Ishikawa (cell line): Measurements from ENCODE around the gene RNF217.

Experiments
- CEBPB ChIP-seq: IDR thresholded peaks from 2 replicates; pipeline ENCODE4 v1.6.1; 2012
- CREB1 ChIP-seq: IDR thresholded peaks from 2 replicates; pipeline ENCODE4 v1.6.1; 2012; ENCODE audit warnings: low read depth
- EP300 ChIP-seq: IDR thresholded peaks from 2 replicates; pipeline ENCODE4 v1.6.1; 2012; ENCODE audit warnings: borderline replicate concordance
- FOXM1 ChIP-seq: IDR thresholded peaks from 2 replicates; pipeline ENCODE4 v1.6.1; 2012; ENCODE audit warnings: low read depth, borderline replicate concordance
- RAD21 ChIP-seq: IDR thresholded peaks from 2 replicates; pipeline ENCODE4 v1.6.1; 2012; ENCODE audit warnings: low read depth
- TAF1 ChIP-seq: IDR thresholded peaks from 2 replicates; pipeline ENCODE4 v1.6.1; 2012; ENCODE audit warnings: low read depth, mild to moderate bottlenecking
- TCF12 ChIP-seq: IDR thresholded peaks from 2 replicates; pipeline ENCODE4 v1.6.1; 2012; ENCODE audit warnings: low read depth
- TF ChIP-seq, protein P1 (sequence below): IDR thresholded peaks from 2 replicates; pipeline ENCODE4 v1.6.1; 2012; ENCODE audit warnings: low read depth, mild to moderate bottlenecking
- TF ChIP-seq, protein P2 (sequence below): IDR thresholded peaks from 2 replicates; pipeline ENCODE4 v1.6.1; 2012

DNA sequence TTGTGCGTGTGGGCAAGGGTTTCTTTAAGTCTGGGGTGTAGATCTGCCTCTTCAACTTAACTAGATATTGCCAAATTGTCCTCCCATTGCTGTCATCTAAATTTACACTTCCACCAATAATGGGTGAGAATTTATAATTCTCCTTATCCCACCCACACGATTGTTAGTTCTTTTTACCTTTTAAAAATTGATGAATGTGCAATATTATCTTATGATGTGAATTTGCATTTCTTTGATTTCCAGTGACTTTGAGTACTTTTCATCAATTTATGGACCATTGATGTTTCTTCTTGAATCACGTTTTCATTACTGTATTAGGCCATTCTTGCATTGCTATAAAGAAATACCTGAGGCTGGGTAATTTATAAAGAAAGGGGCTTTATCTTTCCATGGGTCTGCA, 174.1 kb downstream of the RNF217 start:
- TF ChIP-seq EP300: no peak
- no peak for TF ChIP-seq RAD21
- TF ChIP-seq TCF12: no peak
- no peak for TF ChIP-seq CEBPB
- no peak for TF ChIP-seq FOXM1
- TF ChIP-seq, protein P1, sequence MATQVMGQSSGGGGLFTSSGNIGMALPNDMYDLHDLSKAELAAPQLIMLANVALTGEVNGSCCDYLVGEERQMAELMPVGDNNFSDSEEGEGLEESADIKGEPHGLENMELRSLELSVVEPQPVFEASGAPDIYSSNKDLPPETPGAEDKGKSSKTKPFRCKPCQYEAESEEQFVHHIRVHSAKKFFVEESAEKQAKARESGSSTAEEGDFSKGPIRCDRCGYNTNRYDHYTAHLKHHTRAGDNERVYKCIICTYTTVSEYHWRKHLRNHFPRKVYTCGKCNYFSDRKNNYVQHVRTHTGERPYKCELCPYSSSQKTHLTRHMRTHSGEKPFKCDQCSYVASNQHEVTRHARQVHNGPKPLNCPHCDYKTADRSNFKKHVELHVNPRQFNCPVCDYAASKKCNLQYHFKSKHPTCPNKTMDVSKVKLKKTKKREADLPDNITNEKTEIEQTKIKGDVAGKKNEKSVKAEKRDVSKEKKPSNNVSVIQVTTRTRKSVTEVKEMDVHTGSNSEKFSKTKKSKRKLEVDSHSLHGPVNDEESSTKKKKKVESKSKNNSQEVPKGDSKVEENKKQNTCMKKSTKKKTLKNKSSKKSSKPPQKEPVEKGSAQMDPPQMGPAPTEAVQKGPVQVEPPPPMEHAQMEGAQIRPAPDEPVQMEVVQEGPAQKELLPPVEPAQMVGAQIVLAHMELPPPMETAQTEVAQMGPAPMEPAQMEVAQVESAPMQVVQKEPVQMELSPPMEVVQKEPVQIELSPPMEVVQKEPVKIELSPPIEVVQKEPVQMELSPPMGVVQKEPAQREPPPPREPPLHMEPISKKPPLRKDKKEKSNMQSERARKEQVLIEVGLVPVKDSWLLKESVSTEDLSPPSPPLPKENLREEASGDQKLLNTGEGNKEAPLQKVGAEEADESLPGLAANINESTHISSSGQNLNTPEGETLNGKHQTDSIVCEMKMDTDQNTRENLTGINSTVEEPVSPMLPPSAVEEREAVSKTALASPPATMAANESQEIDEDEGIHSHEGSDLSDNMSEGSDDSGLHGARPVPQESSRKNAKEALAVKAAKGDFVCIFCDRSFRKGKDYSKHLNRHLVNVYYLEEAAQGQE: no peak
- TF ChIP-seq CREB1: no peak
- TF ChIP-seq, protein P2, sequence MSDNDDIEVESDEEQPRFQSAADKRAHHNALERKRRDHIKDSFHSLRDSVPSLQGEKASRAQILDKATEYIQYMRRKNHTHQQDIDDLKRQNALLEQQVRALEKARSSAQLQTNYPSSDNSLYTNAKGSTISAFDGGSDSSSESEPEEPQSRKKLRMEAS: no peak
- TF ChIP-seq TAF1: no peak
